Gastroesophageal sphincter (tissue), 4 donors: ENCODE measurements around the gene SV2C. TPM values are rescaled to one million over a fixed set of nuclear protein-coding genes. Genes with fewer than 3 reads are reported as not detected.

Experiments
- ATAC-seq: fragments of 150-250 bp; one replicate; pipeline ENCODE4 v1.9.1; 2016; ENCODE audit warnings: mild to moderate bottlenecking, moderate library complexity
- H3K27ac ChIP-seq, 4 donors: fragments of 200-600 bp; sonication (generic) in 3 of 4; 1 replicate in 3 of 4; 2 replicates in 1 of 4; pipeline ENCODE4 v1.5.1; 2016 to 2019
- H3K27me3 ChIP-seq: fragments of 200-600 bp; sonication (generic); one replicate; pipeline ENCODE4 v1.5.1; 2019
- H3K36me3 ChIP-seq, 2 donors: fragments of 200-600 bp; sonication (generic); one replicate each; pipeline ENCODE4 v1.5.1; 2019; ENCODE audit warnings: control low read depth in 1 of 2
- H3K4me1 ChIP-seq, 3 donors: fragments of 200-600 bp; sonication (generic); 1 replicate in 2 of 3; 2 replicates in 1 of 3; pipeline ENCODE4 v1.5.1; 2016 to 2019; ENCODE audit warnings: control low read depth in 2 of 3
- H3K4me3 ChIP-seq, 2 donors: fragments of 200-600 bp; sonication (generic); one replicate each; pipeline ENCODE4 v1.5.1; 2019; ENCODE audit warnings: mild to moderate bottlenecking in 1 of 2, moderate library complexity in 1 of 2
- H3K9me3 ChIP-seq, 3 donors: fragments of 200-600 bp; sonication (generic); one replicate each; pipeline ENCODE4 v1.5.1; 2017 to 2019; ENCODE audit warnings: control low read depth in 2 of 3
- EP300 ChIP-seq: sonication (generic); formaldehyde crosslinking; IDR thresholded peaks from one replicate; pipeline ENCODE4 v1.6.1; 2017; ENCODE audit warnings: antibody characterized with exemption, mild to moderate bottlenecking
- POLR2A ChIP-seq, 2 donors: fragments of 450-650 bp; IDR thresholded peaks; one replicate each; pipeline ENCODE4 v1.6.1; 2017; ENCODE audit warnings: antibody characterized with exemption in 2 of 2, mild to moderate bottlenecking in 2 of 2, moderate library complexity in 1 of 2
- POLR2AphosphoS5 ChIP-seq: sonication (generic); formaldehyde crosslinking; IDR thresholded peaks from one replicate; pipeline ENCODE4 v1.6.1; 2017; ENCODE audit warnings: antibody characterized with exemption
- WGBS, 2 donors: methylation state at CpG; one replicate each; pipeline ENCODE4 v1.1.5; 2018; ENCODE audit warnings: low coverage in 1 of 2; 5-methylcytosine and 5-hydroxymethylcytosine counted together
- total RNA-seq, 4 donors: library from RNA; depleted of rRNA; stranded (reverse); fragments of >200 nt; gene quantifications; one replicate each; pipeline ENCODE4 v1.1.0, GENCODE V29; 2016
- TF ChIP-seq, protein P1 (sequence below), 4 experiments: fragments of 200-600 bp in 2 of 4; fragments of 450-650 bp in 2 of 4; sonication (generic) in 1 of 4; IDR thresholded peaks; one replicate each; pipeline ENCODE4 v1.5.1; 2017 to 2019; ENCODE audit warnings: antibody characterized with exemption in 4 of 4, mild to moderate bottlenecking in 2 of 4, moderate library complexity in 2 of 4

SV2C gene
- total RNA-seq, 4 donors from 2014 or later = 0.16 to 0.67 (median 0.39) TPM

DNA sequence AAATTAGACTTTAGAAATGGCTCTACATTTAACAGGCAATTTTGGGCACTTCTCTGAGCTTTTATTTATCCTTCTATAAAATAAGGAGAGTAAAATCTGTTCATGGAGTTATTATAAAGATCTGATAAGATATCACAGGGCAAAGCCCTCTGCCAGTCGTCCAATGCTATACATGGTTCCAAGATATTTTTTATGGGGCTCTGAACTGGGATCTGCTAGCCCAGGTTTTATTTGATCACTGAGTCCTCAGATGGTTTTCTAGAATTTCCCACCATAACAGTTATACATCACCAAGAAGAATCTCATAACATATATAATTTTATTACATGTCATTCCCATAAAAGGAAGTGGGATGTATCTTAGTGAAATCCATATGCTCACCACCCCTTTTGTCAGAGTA is 296.7 kb downstream of the SV2C start:
- ATAC-seq = no peak
- H3K27ac ChIP-seq = no peak overlapping the region
- no peak overlapping the region for H3K4me3 ChIP-seq
- no peaks in the 10 kb centered on the region for H3K4me1 ChIP-seq
- H3K9me3 ChIP-seq = no peaks in the 10 kb centered on the region
- 77 to 100% methylated on average over 1 of the region's 1 CpG for WGBS, 2 donors
- no peaks in the 10 kb centered on the region for H3K36me3 ChIP-seq
- H3K27me3 ChIP-seq = no peaks in the 10 kb centered on the region
- no peak for TF ChIP-seq POLR2AphosphoS5

DNA sequence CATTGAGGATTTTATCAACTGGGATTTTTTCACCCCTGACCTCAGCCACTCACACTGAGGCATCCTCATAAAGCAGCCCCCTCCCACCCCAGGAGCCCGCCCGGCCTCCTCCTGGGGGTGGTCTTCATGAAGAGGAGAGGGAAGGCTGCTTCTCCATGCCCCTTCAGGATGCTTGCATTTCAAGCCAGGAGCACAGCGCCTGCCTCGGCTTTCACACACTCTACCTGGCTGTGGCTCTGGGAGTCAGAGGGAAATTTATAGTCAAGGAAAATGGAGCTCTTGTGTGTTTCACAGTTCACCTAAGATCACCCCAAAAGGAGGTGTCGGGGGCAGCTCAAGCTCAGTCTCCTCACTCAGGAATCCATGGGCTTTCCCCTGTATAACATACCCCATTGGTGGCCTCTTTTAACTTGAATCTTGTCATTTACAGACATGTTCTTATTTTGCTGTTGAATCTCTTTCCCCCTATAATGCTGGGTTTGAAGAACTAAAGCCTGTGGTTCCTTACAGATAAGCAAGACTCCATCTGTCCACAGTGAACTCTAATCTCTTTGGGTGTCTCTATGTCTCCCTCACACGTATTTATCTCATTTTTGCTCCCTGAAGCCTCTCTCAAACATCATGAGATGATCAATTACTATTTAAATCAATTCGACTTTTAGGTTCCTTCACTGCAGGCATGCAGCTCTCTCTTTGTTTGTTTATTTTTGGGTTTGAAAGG is 297.3 kb downstream of the SV2C start:
- Histone ChIP-seq H3K9me3 (no peaks in the 10 kb centered on the region), H3K4me1 (no peaks in the 10 kb centered on the region), H3K4me3 (no peak overlapping the region), H3K27ac (no peak overlapping the region), H3K27me3 (no peaks in the 10 kb centered on the region), H3K36me3 (no peaks in the 10 kb centered on the region)
- TF ChIP-seq POLR2AphosphoS5 (no peak), EP300 (no peak), POLR2A (IDR thresholded peaks at IDR 0.05) (no peak)
- TF ChIP-seq, protein P1, sequence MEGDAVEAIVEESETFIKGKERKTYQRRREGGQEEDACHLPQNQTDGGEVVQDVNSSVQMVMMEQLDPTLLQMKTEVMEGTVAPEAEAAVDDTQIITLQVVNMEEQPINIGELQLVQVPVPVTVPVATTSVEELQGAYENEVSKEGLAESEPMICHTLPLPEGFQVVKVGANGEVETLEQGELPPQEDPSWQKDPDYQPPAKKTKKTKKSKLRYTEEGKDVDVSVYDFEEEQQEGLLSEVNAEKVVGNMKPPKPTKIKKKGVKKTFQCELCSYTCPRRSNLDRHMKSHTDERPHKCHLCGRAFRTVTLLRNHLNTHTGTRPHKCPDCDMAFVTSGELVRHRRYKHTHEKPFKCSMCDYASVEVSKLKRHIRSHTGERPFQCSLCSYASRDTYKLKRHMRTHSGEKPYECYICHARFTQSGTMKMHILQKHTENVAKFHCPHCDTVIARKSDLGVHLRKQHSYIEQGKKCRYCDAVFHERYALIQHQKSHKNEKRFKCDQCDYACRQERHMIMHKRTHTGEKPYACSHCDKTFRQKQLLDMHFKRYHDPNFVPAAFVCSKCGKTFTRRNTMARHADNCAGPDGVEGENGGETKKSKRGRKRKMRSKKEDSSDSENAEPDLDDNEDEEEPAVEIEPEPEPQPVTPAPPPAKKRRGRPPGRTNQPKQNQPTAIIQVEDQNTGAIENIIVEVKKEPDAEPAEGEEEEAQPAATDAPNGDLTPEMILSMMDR (IDR thresholded peaks at IDR 0.05) = no peak
- WGBS, 2 donors = 39 to 69% methylated on average over 2 to 5 of the region's 7 CpGs
- no peak for ATAC-seq

DNA sequence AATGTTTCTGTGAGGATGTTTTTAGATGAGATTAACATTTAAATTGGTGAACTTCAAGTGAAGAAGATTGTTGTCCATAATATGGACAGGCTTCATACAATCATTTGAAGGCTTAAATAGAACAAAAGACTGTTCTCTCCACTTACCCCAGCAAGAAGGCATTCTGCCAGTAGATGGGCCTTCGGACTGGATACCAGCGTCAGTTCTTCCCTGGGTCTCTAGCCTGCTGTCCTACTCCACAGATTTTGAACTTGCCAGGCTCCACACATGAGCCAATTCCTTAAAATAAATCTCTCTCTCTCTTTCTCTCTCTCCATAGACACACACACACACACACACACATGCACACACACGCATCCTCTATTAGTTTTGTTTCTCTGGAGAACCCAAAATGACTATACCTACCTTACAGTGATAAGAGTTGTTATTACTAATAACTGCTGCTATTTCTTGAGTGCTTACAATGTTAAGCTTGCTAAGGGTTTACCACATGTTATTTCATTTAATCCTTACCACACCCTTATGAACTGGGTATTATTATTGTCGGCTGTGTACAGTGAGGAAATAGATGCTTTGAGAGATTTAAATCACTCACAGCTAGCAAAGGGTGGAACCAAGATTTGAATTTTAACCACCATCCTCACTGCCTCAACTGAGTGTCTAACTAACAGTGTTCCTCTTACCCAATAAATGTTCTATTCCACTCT is 300.1 kb downstream of the SV2C start:
- H3K27ac ChIP-seq = no peak overlapping the region
- no peak for TF ChIP-seq POLR2A (IDR thresholded peaks at IDR 0.05)
- no peak for TF ChIP-seq POLR2AphosphoS5
- no peak for TF ChIP-seq EP300
- TF ChIP-seq, protein P1 (IDR thresholded peaks at IDR 0.05) = no peak
- no peaks in the 10 kb centered on the region for H3K27me3 ChIP-seq
- 72 to 92% methylated on average over 4 of the region's 4 CpGs for WGBS, 2 donors
- H3K36me3 ChIP-seq = no peaks in the 10 kb centered on the region
- H3K9me3 ChIP-seq = no peaks in the 10 kb centered on the region
- ATAC-seq = no peak
- no peak overlapping the region for H3K4me3 ChIP-seq
- H3K4me1 ChIP-seq = no peaks in the 10 kb centered on the region

GRCh38 chr5:76384189-76384588 is 301.0 kb downstream of the SV2C start:
- 51 to 80% methylated on average over 3 to 4 of the region's 4 CpGs for WGBS, 2 donors

GRCh38 chr5:76384705-76385104 is 301.5 kb downstream of the SV2C start:
- TF ChIP-seq, protein P1 (IDR thresholded peaks at IDR 0.05) = no peak
- TF ChIP-seq EP300 (no peak), POLR2AphosphoS5 (no peak), POLR2A (IDR thresholded peaks at IDR 0.05) (no peak)
- Histone ChIP-seq H3K27me3 (no peaks in the 10 kb centered on the region), H3K27ac (no peak overlapping the region), H3K36me3 (no peaks in the 10 kb centered on the region), H3K4me3 (no peak overlapping the region), H3K4me1 (no peaks in the 10 kb centered on the region), H3K9me3 (no peaks in the 10 kb centered on the region)
- WGBS, 2 donors = 91 to 100% methylated on average over 2 to 3 of the region's 3 CpGs
- no peak for ATAC-seq

More at GRCh38 chr5:76384189-76384588, 301.0 kb downstream of the SV2C start:
- TF ChIP-seq EP300 = no peak
- no peak overlapping the region for H3K4me3 ChIP-seq
- H3K4me1 ChIP-seq = no peaks in the 10 kb centered on the region
- no peak overlapping the region for H3K27ac ChIP-seq
- H3K27me3 ChIP-seq = no peaks in the 10 kb centered on the region
- no peaks in the 10 kb centered on the region for H3K9me3 ChIP-seq
- no peak for ATAC-seq
- H3K36me3 ChIP-seq = no peaks in the 10 kb centered on the region

- Histone ChIP-seq H3K4me3 (no peak overlapping the region), H3K27me3 (no peaks in the 10 kb centered on the region), H3K4me1 (no peaks in the 10 kb centered on the region), H3K36me3 (no peaks in the 10 kb centered on the region), H3K27ac (no peak overlapping the region), H3K9me3 (no peaks in the 10 kb centered on the region)
- TF ChIP-seq EP300 (no peak), POLR2A (IDR thresholded peaks at IDR 0.05) (no peak), POLR2AphosphoS5 (no peak)
- TF ChIP-seq, protein P1 (IDR thresholded peaks at IDR 0.05) = no peak
- no peak for ATAC-seq
- WGBS, 2 donors = 94 to 100% methylated on average over 4 to 5 of the region's 5 CpGs
Measured at GRCh38 chr5:76385540-76385939, 302.4 kb downstream of the SV2C start.
